Endodermal cell (in vitro differentiated cells): ENCODE data around the gene LLGL2. TPM values are rescaled to one million over a fixed set of nuclear protein-coding genes. Genes with fewer than 3 reads are reported as not detected.

Source experiments
- DNase-seq: peaks from one replicate; pipeline ENCODE4 v3.0.0-alpha.2; 2017
- H3K27ac ChIP-seq: 2 replicates; pipeline ENCODE4 v1.5.1; 2013; ENCODE audit warnings: mild to moderate bottlenecking, low read depth, low read length, moderate library complexity
- H3K27me3 ChIP-seq: 2 replicates; pipeline ENCODE4 v1.6.1; 2013; ENCODE audit warnings: mild to moderate bottlenecking, low read length, moderate library complexity; ENCODE audit not compliant: insufficient read depth, control insufficient read depth, poor library complexity, severe bottlenecking
- H3K36me3 ChIP-seq: 2 replicates; pipeline ENCODE4 v1.7.0; 2013; ENCODE audit warnings: mild to moderate bottlenecking, low read length, moderate library complexity; ENCODE audit not compliant: control insufficient read depth, insufficient read depth
- H3K4me1 ChIP-seq: one replicate; pipeline ENCODE4 v1.7.0; 2013; ENCODE audit warnings: low read length; ENCODE audit not compliant: control insufficient read depth, insufficient read depth
- H3K4me3 ChIP-seq: 2 replicates; pipeline ENCODE4 v1.5.1; 2013; ENCODE audit warnings: mild to moderate bottlenecking, low read length, moderate library complexity
- H3K9ac ChIP-seq: 2 replicates; pipeline ENCODE4 v1.6.1; 2013; ENCODE audit warnings: mild to moderate bottlenecking, low read length, moderate library complexity; ENCODE audit not compliant: poor library complexity, severe bottlenecking; ENCODE audit errors: extremely low read depth
- H3K9me3 ChIP-seq: 2 replicates; pipeline ENCODE4 v1.6.1; 2013; ENCODE audit warnings: mild to moderate bottlenecking, low read length, moderate library complexity; ENCODE audit not compliant: control insufficient read depth
- H3K27ac Mint-ChIP-seq: 2 replicates; pipeline ENCODE4 v1.8.0; 2020; ENCODE audit warnings: mixed read lengths
- H3K27me3 Mint-ChIP-seq: 2 replicates; pipeline ENCODE4 v1.8.0; 2021; ENCODE audit warnings: mild to moderate bottlenecking, mixed read lengths; ENCODE audit not compliant: insufficient read depth
- H3K36me3 Mint-ChIP-seq: 2 replicates; pipeline ENCODE4 v1.8.0; 2020; ENCODE audit warnings: low read depth, mixed read lengths
- H3K4me1 Mint-ChIP-seq: 2 replicates; pipeline ENCODE4 v1.8.0; 2020; ENCODE audit warnings: mixed read lengths
- H3K4me3 Mint-ChIP-seq: 2 replicates; pipeline ENCODE4 v1.8.0; 2020; ENCODE audit warnings: mild to moderate bottlenecking, moderate library complexity, mixed read lengths
- H3K9me3 Mint-ChIP-seq: 2 replicates; pipeline ENCODE4 v1.8.0; 2020; ENCODE audit warnings: mild to moderate bottlenecking, mixed read lengths
- WGBS, 2 experiments: methylation state at CpG; one replicate each; pipeline versions ENCODE4 v1.1.5 to v1.1.7; 2013; ENCODE audit warnings: missing lambda C conversion rate in 2 of 2, mixed read lengths in 1 of 2; ENCODE audit not compliant: insufficient coverage in 1 of 2, insufficient read length in 1 of 2; 5-methylcytosine and 5-hydroxymethylcytosine counted together
- total RNA-seq, 2 donors: library from RNA; stranded (reverse); fragmentation: NEBNext Ultra II Directional in 1 of 2; extraction: Animal tissue kit (Norgen Biotek cat#: 25700) in 1 of 2; gene quantifications; 2 replicates in 1 of 2; 3 replicates in 1 of 2; pipeline ENCODE4 v1.2.1, GENCODE V29; 2021
- TF ChIP-seq, protein P1 (sequence below): fragments of 200-600 bp; sonication (generic); conservative IDR thresholded peaks from 2 replicates; pipeline ENCODE4 v1.5.0; 2021; ENCODE audit warnings: antibody characterized with exemption, mild to moderate bottlenecking

Gene LLGL2
- total RNA-seq, 2 donors from 2014 or later, result 128 to 149 TPM

DNA sequence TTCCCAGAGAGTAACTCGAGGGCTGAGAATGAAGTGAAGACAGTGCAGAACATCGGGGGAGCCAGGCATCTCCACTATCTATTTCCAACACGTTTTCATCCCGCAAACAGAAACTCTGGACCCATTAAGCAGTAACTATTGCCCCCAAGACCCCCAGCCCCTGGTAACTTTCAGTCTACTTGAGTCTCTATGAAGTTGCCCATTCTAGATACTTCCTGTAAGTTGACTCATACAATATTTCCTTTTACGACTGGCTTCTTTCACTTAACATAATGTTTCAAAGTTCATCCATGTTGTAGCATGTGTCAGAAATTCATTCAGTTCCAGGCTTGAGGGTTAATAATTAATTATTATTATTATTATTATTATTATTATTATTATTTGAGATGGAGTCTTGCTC is 81.6 kb downstream of the LLGL2 start:
- TF ChIP-seq, protein P1, sequence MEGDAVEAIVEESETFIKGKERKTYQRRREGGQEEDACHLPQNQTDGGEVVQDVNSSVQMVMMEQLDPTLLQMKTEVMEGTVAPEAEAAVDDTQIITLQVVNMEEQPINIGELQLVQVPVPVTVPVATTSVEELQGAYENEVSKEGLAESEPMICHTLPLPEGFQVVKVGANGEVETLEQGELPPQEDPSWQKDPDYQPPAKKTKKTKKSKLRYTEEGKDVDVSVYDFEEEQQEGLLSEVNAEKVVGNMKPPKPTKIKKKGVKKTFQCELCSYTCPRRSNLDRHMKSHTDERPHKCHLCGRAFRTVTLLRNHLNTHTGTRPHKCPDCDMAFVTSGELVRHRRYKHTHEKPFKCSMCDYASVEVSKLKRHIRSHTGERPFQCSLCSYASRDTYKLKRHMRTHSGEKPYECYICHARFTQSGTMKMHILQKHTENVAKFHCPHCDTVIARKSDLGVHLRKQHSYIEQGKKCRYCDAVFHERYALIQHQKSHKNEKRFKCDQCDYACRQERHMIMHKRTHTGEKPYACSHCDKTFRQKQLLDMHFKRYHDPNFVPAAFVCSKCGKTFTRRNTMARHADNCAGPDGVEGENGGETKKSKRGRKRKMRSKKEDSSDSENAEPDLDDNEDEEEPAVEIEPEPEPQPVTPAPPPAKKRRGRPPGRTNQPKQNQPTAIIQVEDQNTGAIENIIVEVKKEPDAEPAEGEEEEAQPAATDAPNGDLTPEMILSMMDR, result no peak
- no peaks in the 10 kb centered on the region for H3K36me3 Mint-ChIP-seq
- Histone ChIP-seq H3K9ac (no peak overlapping the region), H3K27me3 (no peaks in the 10 kb centered on the region), H3K9me3 (no peaks in the 10 kb centered on the region), H3K36me3 (no peaks in the 10 kb centered on the region), H3K4me3 (no peak overlapping the region), H3K4me1 (no peaks in the 10 kb centered on the region), H3K27ac (no peak overlapping the region)
- H3K27me3 Mint-ChIP-seq, result no peaks in the 10 kb centered on the region
- 94 to 100% methylated on average over 2 to 5 of the region's 5 CpGs for WGBS, 2 experiments
- no peaks in the 10 kb centered on the region for H3K9me3 Mint-ChIP-seq
- H3K4me3 Mint-ChIP-seq, result no peak overlapping the region
- H3K27ac Mint-ChIP-seq, result no peak overlapping the region
- H3K4me1 Mint-ChIP-seq, result peaks cover 5% of the 10 kb centered on the region
- no peak for DNase-seq

DNA sequence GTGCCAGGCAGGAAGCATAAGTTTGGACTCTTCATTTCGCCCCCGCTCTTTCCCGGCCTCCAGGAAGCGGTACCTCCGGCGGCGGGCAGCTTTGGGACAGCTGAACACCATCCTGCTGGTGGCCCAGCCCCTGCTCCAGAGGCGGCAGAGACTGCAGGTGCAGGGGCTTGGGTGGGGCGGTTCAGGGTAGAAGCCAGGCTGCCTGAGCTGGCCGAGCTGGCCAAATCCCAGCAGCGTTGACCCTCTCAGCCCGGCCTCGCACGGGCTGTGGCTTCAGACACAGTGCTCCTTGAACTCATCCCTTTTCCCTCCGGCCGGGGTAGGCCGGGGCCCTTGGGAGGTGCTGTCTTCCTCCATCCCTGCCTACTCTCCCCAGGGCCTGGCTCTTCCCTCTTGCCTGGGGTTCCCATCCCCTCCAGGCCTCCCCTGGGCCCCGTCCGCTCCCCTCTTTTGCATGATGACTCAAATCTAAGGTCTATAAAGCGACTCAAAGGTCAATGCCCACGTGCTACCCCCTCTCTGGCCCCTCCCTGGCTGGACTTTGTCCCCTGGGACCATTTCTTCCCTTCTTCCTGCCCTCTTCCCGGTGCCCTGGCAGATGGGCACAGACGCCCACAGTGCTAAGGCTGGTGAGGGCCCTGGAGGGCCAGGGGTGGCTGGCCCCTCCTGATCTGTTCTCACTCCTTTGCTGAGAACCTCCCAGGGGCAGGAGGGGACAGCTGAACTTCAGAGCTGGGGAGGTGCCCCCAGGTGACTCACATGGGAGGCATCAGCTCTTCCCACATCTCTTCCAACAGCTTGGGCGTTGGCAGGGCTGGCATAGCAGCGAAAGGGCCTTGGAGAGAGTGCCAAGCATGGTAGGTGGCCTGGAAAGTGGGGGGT is 84.8 kb downstream of the LLGL2 start:
- H3K4me3 Mint-ChIP-seq, result no peak overlapping the region
- no peaks in the 10 kb centered on the region for H3K9me3 Mint-ChIP-seq
- H3K27ac Mint-ChIP-seq, result no peak overlapping the region
- H3K27me3 ChIP-seq, result no peaks in the 10 kb centered on the region
- H3K36me3 Mint-ChIP-seq, result no peaks in the 10 kb centered on the region
- TF ChIP-seq, protein P1, result no peak
- peaks cover 5% of the 10 kb centered on the region for H3K4me1 Mint-ChIP-seq
- no peaks in the 10 kb centered on the region for H3K27me3 Mint-ChIP-seq
- DNase-seq, result no peak
- H3K27ac ChIP-seq, result no peak overlapping the region
- H3K4me1 ChIP-seq, result no peaks in the 10 kb centered on the region
- H3K9ac ChIP-seq, result no peak overlapping the region
- no peaks in the 10 kb centered on the region for H3K36me3 ChIP-seq
- H3K9me3 ChIP-seq, result no peaks in the 10 kb centered on the region
- H3K4me3 ChIP-seq, result no peak overlapping the region
- WGBS, 2 experiments, result 89 to 94% methylated on average over 12 to 25 of the region's 25 CpGs

DNA sequence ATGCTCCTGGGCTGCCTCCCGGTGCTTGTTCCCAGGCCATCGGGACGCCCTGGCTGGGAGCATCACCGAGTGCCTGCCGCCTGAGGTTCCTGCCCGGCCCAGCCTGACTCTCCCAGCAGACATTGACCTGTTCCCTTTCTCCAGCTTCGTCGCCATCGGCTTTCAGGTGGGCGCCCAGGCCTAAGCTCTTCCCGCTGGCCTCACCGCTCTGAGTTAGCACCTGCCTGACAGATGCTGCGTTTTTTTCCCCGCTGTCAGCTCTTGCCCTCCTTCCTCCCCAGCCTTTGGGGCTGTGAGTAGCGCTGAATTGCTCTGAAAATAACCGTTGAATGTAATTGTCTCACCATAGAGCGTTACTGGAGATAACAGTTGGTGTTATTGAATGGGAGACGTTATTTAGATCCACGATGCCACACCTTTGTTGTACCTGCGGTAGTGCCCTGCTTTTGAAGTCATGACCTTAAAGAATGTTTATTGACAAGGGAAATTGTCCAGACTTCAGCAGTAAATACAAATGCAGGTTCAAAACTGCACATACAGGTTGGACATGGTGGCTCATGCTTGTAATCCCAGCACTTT is 86.4 kb downstream of the LLGL2 start:
- Mint-ChIP-seq H3K4me3 (no peak overlapping the region), H3K4me1 (peaks cover 1% of the 10 kb centered on the region), H3K27ac (no peak overlapping the region), H3K36me3 (no peaks in the 10 kb centered on the region), H3K27me3 (no peaks in the 10 kb centered on the region), H3K9me3 (no peaks in the 10 kb centered on the region)
- WGBS, 2 experiments, result 92 to 95% methylated on average over 16 to 20 of the region's 20 CpGs
- Histone ChIP-seq H3K9me3 (no peaks in the 10 kb centered on the region), H3K9ac (no peak overlapping the region), H3K27me3 (no peaks in the 10 kb centered on the region), H3K4me1 (no peaks in the 10 kb centered on the region), H3K36me3 (no peaks in the 10 kb centered on the region), H3K27ac (no peak overlapping the region), H3K4me3 (no peak overlapping the region)
- TF ChIP-seq, protein P1, result no peak
- DNase-seq, result no peak
